Keratinocyte (primary cell): Measurements from ENCODE around the gene BTN2A1. TPM values are rescaled to one million over a fixed set of nuclear protein-coding genes. Genes with fewer than 3 reads are reported as not detected.

Experiments
- DNase-seq: peaks from one replicate; pipeline ENCODE4 v3.0.0-alpha.2; 2011; ENCODE audit warnings: low read depth, missing footprints, low spot score
- FAIRE-seq: peaks from 2 replicates; lab custom pipeline; 2011; peaks lifted over from hg19 to GRCh38; lab: Jason Lieb, UNC
- H2AFZ ChIP-seq: 2 replicates; pipeline ENCODE4 v1.6.0; 2012; ENCODE audit warnings: low read length, control low read depth, inconsistent platforms; ENCODE audit not compliant: control insufficient read depth
- H3K27ac ChIP-seq: 2 replicates; pipeline ENCODE4 v1.5.1; 2011; ENCODE audit warnings: low read length; ENCODE audit not compliant: control insufficient read depth, insufficient read depth
- H3K27me3 ChIP-seq: 3 replicates; pipeline ENCODE4 v1.6.0; 2011; ENCODE audit warnings: low read length; ENCODE audit not compliant: control insufficient read depth, insufficient read depth; ENCODE audit errors: extremely low read depth
- H3K36me3 ChIP-seq, 2 experiments: 2 replicates in 1 of 2; 3 replicates in 1 of 2; pipeline ENCODE4 v1.5.1; 2011; ENCODE audit warnings: low read length in 2 of 2, mild to moderate bottlenecking in 1 of 2; ENCODE audit not compliant: control insufficient read depth in 2 of 2, insufficient read depth in 2 of 2; ENCODE audit errors: extremely low read depth in 1 of 2
- H3K4me1 ChIP-seq: 3 replicates; pipeline ENCODE4 v1.5.1; 2011; ENCODE audit warnings: low read length; ENCODE audit not compliant: control insufficient read depth, insufficient read depth; ENCODE audit errors: extremely low read depth
- H3K4me2 ChIP-seq: 3 replicates; pipeline ENCODE4 v1.6.0; 2011; ENCODE audit warnings: low read depth, low read length; ENCODE audit not compliant: control insufficient read depth, insufficient read depth; ENCODE audit errors: extremely low read depth
- H3K4me3 ChIP-seq, 3 experiments: fragments of 200-600 bp in 1 of 3; sonication (generic) in 1 of 3; 2 replicates in 2 of 3; 3 replicates in 1 of 3; pipeline ENCODE4 v1.5.1; 2011 to 2016; ENCODE audit warnings: low read length in 3 of 3, mild to moderate bottlenecking in 3 of 3, control low read depth in 2 of 3, inconsistent platforms in 1 of 3, low read depth in 1 of 3, mixed read lengths in 1 of 3, mixed run types in 1 of 3, moderate library complexity in 1 of 3; ENCODE audit not compliant: control insufficient read depth in 2 of 3, insufficient read depth in 2 of 3; ENCODE audit errors: extremely low read depth in 1 of 3
- H3K79me2 ChIP-seq: 2 replicates; pipeline ENCODE4 v1.6.0; 2012; ENCODE audit warnings: low read length; ENCODE audit not compliant: control insufficient read depth, insufficient read depth
- H3K9ac ChIP-seq: 3 replicates; pipeline ENCODE4 v1.6.0; 2011; ENCODE audit warnings: low read length; ENCODE audit not compliant: control insufficient read depth, insufficient read depth; ENCODE audit errors: extremely low read depth
- H3K9me1 ChIP-seq: 3 replicates; pipeline ENCODE4 v1.6.0; 2011; ENCODE audit warnings: low read length; ENCODE audit not compliant: control insufficient read depth, insufficient read depth; ENCODE audit errors: extremely low read depth
- H3K9me3 ChIP-seq: 2 replicates; pipeline ENCODE4 v1.5.1; 2012; ENCODE audit warnings: low read depth, low read length; ENCODE audit not compliant: control insufficient read depth
- H4K20me1 ChIP-seq: 3 replicates; pipeline ENCODE4 v1.6.0; 2011; ENCODE audit warnings: low read length; ENCODE audit not compliant: control insufficient read depth, insufficient read depth; ENCODE audit errors: extremely low read depth
- EZH2 ChIP-seq: IDR thresholded peaks from one replicate; pipeline ENCODE4 v1.6.1; 2012; ENCODE audit warnings: inconsistent platforms, mild to moderate bottlenecking, low read length, moderate library complexity
- dilution Hi-C: fragments of 300-500 bp; cut with MboI; formaldehyde crosslinking; loops from one replicate; pipeline ENCODE4 v1.7.0; 2020; ENCODE audit warnings: low sequenced_read_pairs; ENCODE audit not compliant: extremely low pct_ligation_motif_present
- polyA plus RNA-seq, 5 experiments: library from polyadenylated mRNA; depleted of rRNA in 3 of 5; stranded (reverse) in 3 of 5; stranded (forward) in 1 of 5; unstranded in 1 of 5; fragments of >200 nt; gene quantifications; 1 replicate in 1 of 5; 2 replicates in 3 of 5; 3 replicates in 1 of 5; pipeline versions ENCODE4 v1.2.1 to v1.2.3, GENCODE V29; 2011 to 2012; ENCODE audit warnings: missing spikeins in 2 of 5, low read depth in 1 of 5, low replicate concordance in 1 of 5
- TF ChIP-seq, protein P1 (sequence below), 3 experiments: IDR thresholded peaks in 1 of 3; conservative IDR thresholded peaks in 1 of 3; optimal IDR thresholded peaks in 1 of 3; 2 replicates in 2 of 3; 3 replicates in 1 of 3; pipeline versions ENCODE3 to v1.5.1; 2011; ENCODE audit warnings: low read length in 3 of 3, mild to moderate bottlenecking in 3 of 3, moderate library complexity in 2 of 3, control low read depth in 1 of 3, inconsistent platforms in 1 of 3; ENCODE audit not compliant: insufficient read depth in 2 of 3; ENCODE audit errors: extremely low read depth in 1 of 3

BTN2A1 gene
- polyA plus RNA-seq, 1 donor (not counting 4 experiments of a cell fraction or from before 2014, with no cell fraction given) = 13.9 TPM

DNA sequence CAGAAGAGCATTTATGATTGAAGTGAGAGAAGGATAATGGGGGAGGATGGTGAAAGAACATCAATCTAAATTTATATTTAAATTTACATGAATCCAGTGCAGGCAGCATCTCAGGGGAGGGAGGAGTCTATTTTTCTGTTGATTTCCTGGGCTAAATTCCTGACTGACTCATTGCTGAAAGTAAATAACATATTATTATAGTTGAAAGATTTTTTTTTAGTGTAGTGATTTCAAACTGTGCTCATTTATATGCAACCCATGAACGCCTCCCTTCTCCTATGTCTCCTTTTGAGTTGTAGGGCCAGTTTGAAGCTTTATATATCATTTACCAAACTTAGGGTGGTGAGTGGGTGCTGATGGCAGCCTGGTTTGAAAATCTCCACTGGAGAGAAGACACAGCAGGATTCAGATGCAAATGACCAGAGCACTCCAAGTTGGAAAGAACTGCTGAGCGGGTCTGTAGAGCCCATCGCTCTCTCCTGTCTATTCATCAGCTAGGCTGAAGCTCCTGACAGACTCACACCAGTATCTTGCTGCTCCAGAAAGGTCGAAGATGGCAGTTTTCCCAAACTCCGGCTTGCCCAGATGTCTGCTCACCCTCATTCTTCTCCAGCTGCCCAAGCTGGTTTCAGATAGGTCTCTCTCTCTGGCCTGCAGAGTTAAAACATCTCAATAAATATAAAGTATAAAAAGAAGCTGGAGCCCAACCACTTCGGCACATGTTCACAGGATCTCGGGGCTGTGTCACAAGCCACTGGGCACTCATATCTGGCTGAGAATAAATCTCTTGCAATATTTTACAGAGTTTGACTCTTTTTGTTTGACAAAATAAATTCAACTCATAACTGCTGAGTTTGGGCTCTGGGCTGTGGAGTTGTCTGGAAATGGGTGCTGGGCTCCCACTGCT lies 18.3 kb downstream of the BTN2A1 start:
- H2AFZ ChIP-seq = no peak overlapping the region
- no peak overlapping the region for H3K27ac ChIP-seq
- no peak for TF ChIP-seq EZH2
- TF ChIP-seq, protein P1, sequence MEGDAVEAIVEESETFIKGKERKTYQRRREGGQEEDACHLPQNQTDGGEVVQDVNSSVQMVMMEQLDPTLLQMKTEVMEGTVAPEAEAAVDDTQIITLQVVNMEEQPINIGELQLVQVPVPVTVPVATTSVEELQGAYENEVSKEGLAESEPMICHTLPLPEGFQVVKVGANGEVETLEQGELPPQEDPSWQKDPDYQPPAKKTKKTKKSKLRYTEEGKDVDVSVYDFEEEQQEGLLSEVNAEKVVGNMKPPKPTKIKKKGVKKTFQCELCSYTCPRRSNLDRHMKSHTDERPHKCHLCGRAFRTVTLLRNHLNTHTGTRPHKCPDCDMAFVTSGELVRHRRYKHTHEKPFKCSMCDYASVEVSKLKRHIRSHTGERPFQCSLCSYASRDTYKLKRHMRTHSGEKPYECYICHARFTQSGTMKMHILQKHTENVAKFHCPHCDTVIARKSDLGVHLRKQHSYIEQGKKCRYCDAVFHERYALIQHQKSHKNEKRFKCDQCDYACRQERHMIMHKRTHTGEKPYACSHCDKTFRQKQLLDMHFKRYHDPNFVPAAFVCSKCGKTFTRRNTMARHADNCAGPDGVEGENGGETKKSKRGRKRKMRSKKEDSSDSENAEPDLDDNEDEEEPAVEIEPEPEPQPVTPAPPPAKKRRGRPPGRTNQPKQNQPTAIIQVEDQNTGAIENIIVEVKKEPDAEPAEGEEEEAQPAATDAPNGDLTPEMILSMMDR (optimal IDR thresholded peaks at IDR 0.05 in 1 of 3, IDR thresholded peaks at IDR 0.05 in 1 of 3, conservative IDR thresholded peaks at IDR 0.05 in 1 of 3; ENCODE audit: extremely low read depth in 1 of 3, insufficient read depth in 2 of 3, low read length in 3 of 3) = no peak
- no peak overlapping the region for H3K4me2 ChIP-seq
- DNase-seq = no peak
- H4K20me1 ChIP-seq = no peaks in the 10 kb centered on the region
- H3K9ac ChIP-seq = no peak overlapping the region
- H3K4me1 ChIP-seq = peaks cover 18% of the 10 kb centered on the region
- no peak overlapping the region for H3K4me3 ChIP-seq
- no peaks in the 10 kb centered on the region for H3K79me2 ChIP-seq
- FAIRE-seq = no peak
- dilution Hi-C loops = no loop called here
- no peaks in the 10 kb centered on the region for H3K27me3 ChIP-seq
- no peaks in the 10 kb centered on the region for H3K9me1 ChIP-seq
- no peaks in the 10 kb centered on the region for H3K36me3 ChIP-seq
- no peaks in the 10 kb centered on the region for H3K9me3 ChIP-seq

DNA sequence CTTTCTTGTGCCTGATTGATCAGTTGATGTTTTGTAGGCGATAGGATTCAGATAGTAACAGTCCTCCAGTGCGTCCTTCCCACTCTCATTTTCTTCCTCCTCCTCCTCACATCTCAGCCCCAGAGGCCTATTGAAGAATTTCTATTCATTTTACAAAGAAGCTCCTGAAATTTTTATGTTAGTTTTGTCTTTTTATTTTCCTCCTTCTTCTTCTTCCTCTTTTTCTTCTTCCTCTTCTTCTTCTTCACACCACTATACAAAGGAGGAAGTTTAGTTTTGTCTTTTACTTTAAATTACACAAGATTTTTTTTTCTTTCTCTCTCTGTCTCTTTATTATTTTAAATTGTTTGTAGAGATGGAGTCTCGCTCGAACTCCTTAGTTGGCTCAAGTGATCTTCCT lies 19.1 kb downstream of the BTN2A1 start:
- TF ChIP-seq, protein P1 (optimal IDR thresholded peaks at IDR 0.05 in 1 of 3, IDR thresholded peaks at IDR 0.05 in 1 of 3, conservative IDR thresholded peaks at IDR 0.05 in 1 of 3; ENCODE audit: extremely low read depth in 1 of 3, insufficient read depth in 2 of 3, low read length in 3 of 3) = no peak
- TF ChIP-seq EZH2 = no peak
- H3K27ac ChIP-seq = no peak overlapping the region
- no peaks in the 10 kb centered on the region for H3K36me3 ChIP-seq

More for the DNA sequence above, 19.1 kb downstream of the BTN2A1 start:
- H3K9me1 ChIP-seq = no peaks in the 10 kb centered on the region
- no peak overlapping the region for H2AFZ ChIP-seq
- no peaks in the 10 kb centered on the region for H3K27me3 ChIP-seq
- no peak overlapping the region for H3K9ac ChIP-seq
- H3K9me3 ChIP-seq = no peaks in the 10 kb centered on the region
- no peak overlapping the region for H3K4me3 ChIP-seq
- H3K79me2 ChIP-seq = no peaks in the 10 kb centered on the region
- FAIRE-seq (no peak), DNase-seq (no peak)
- H3K4me1 ChIP-seq = peaks cover 18% of the 10 kb centered on the region
- dilution Hi-C loops = no loop called here
- no peaks in the 10 kb centered on the region for H4K20me1 ChIP-seq
- no peak overlapping the region for H3K4me2 ChIP-seq
